ENCODE data around the gene CHCHD1. TPM values are rescaled to one million over a fixed set of nuclear protein-coding genes. Genes with fewer than 3 reads are reported as not detected.

CHCHD1 gene
- total RNA-seq, 1 donor from 2014 or later, result 21.1 TPM

GRCh38 chr10:73807471-73807870, 25.6 kb downstream of the CHCHD1 start:
- Histone ChIP-seq H3K4me3 (no peak overlapping the region), H3K27me3 (ENCODE audit: low read depth) (no peaks in the 10 kb centered on the region), H3K4me1 (peaks cover 24% of the 10 kb centered on the region), H3K36me3 (peaks cover 63% of the 10 kb centered on the region), H3K27ac (no peak overlapping the region), H3K9me3 (no peaks in the 10 kb centered on the region)
- no peak for ATAC-seq
- intact Hi-C loops (cut with DNase I), result no loop called here
- no peak for TF ChIP-seq CTCF (IDR thresholded peaks at IDR 0.05)
- DNase-seq, result no peak

- Histone ChIP-seq H3K4me1 (peaks cover 24% of the 10 kb centered on the region), H3K9me3 (no peaks in the 10 kb centered on the region), H3K4me3 (peak overlapping the region; percentile 8), H3K27me3 (ENCODE audit: low read depth) (no peaks in the 10 kb centered on the region), H3K36me3 (peaks cover 56% of the 10 kb centered on the region), H3K27ac (no peak overlapping the region)
- DNase-seq (no peak), ATAC-seq (no peak)
- intact Hi-C loops (cut with DNase I), result no loop called here
- no peak for TF ChIP-seq CTCF (IDR thresholded peaks at IDR 0.05)
These were observed 26.4 kb downstream of the CHCHD1 start for GRCh38 chr10:73808021-73808815.

GRCh38 chr10:73809061-73809818, 27.4 kb downstream of the CHCHD1 start:
- Histone ChIP-seq H3K9me3 (no peaks in the 10 kb centered on the region), H3K27me3 (ENCODE audit: low read depth) (no peaks in the 10 kb centered on the region), H3K4me3 (no peak overlapping the region), H3K27ac (peak overlapping the region; percentile 95), H3K36me3 (peaks cover 56% of the 10 kb centered on the region), H3K4me1 (peaks cover 24% of the 10 kb centered on the region)
- no peak for TF ChIP-seq CTCF (IDR thresholded peaks at IDR 0.05)
- DNase-seq, result no peak
- intact Hi-C loops (cut with DNase I), result no loop called here
- no peak for ATAC-seq

- Histone ChIP-seq H3K4me1 (peaks cover 24% of the 10 kb centered on the region), H3K9me3 (no peaks in the 10 kb centered on the region), H3K36me3 (peaks cover 55% of the 10 kb centered on the region), H3K27me3 (ENCODE audit: low read depth) (no peaks in the 10 kb centered on the region), H3K27ac (peak overlapping the region; percentile 95), H3K4me3 (peak overlapping the region; percentile 94)
- TF ChIP-seq CTCF (IDR thresholded peaks at IDR 0.05), result no peak
- no peak for DNase-seq
- no peak for ATAC-seq
- intact Hi-C loops (cut with DNase I), result no loop called here
These were observed 28.5 kb downstream of the CHCHD1 start for GRCh38 chr10:73810358-73810734.

- Histone ChIP-seq H3K9me3 (no peaks in the 10 kb centered on the region), H3K27ac (peak overlapping the region; percentile 95), H3K4me3 (peak overlapping the region; percentile 94), H3K4me1 (peaks cover 24% of the 10 kb centered on the region), H3K36me3 (peaks cover 55% of the 10 kb centered on the region), H3K27me3 (ENCODE audit: low read depth) (no peaks in the 10 kb centered on the region)
- peak; percentile 37 to 55 for ATAC-seq
- peak; percentile 70 for DNase-seq
- intact Hi-C loops (cut with DNase I), result no loop called here
- no peak for TF ChIP-seq CTCF (IDR thresholded peaks at IDR 0.05)
These were observed 29.1 kb downstream of the CHCHD1 start for GRCh38 chr10:73810735-73811465.
